Measurements from ENCODE around the gene ENOX2. TPM values are rescaled to one million over a fixed set of nuclear protein-coding genes. Genes with fewer than 3 reads are reported as not detected.

The ENOX2 gene
- total RNA-seq, 3 donors from 2014 or later = 10.9 to 14.9 (median 13.0) TPM

GRCh38 chrX:130604882-130605281 is 298.1 kb downstream of the ENOX2 start:
- peaks cover 4% of the 10 kb centered on the region for H3K27me3 Mint-ChIP-seq (ENCODE audit: low read depth)
- H3K36me3 Mint-ChIP-seq (ENCODE audit: insufficient read depth) = no peaks in the 10 kb centered on the region
- no peaks in the 10 kb centered on the region for H3K9me3 Mint-ChIP-seq
- DNase-seq (no peak), ATAC-seq (no peak)
- H3K4me1 Mint-ChIP-seq (ENCODE audit: low read depth) = no peaks in the 10 kb centered on the region
- H3K4me3 Mint-ChIP-seq = no peak overlapping the region

GRCh38 chrX:130594453-130594916 is 308.5 kb downstream of the ENOX2 start:
- H3K36me3 Mint-ChIP-seq (ENCODE audit: insufficient read depth) = no peaks in the 10 kb centered on the region
- peaks cover 13% of the 10 kb centered on the region for H3K27me3 Mint-ChIP-seq (ENCODE audit: low read depth)
- ATAC-seq = no peak

GRCh38 chrX:130593911-130594310 is 309.1 kb downstream of the ENOX2 start:
- no peak for ATAC-seq
- no peaks in the 10 kb centered on the region for H3K36me3 Mint-ChIP-seq (ENCODE audit: insufficient read depth)
- no peaks in the 10 kb centered on the region for H3K4me1 Mint-ChIP-seq (ENCODE audit: low read depth)

More at GRCh38 chrX:130594453-130594916, 308.5 kb downstream of the ENOX2 start:
- Mint-ChIP-seq H3K4me1 (ENCODE audit: low read depth) (no peaks in the 10 kb centered on the region), H3K4me3 (no peak overlapping the region), H3K9me3 (no peaks in the 10 kb centered on the region)
- DNase-seq = no peak

GRCh38 chrX:130592204-130592603 is 310.8 kb downstream of the ENOX2 start:
- Mint-ChIP-seq H3K4me3 (no peak overlapping the region), H3K4me1 (ENCODE audit: low read depth) (no peaks in the 10 kb centered on the region), H3K27me3 (ENCODE audit: low read depth) (peaks cover 13% of the 10 kb centered on the region), H3K36me3 (ENCODE audit: insufficient read depth) (no peaks in the 10 kb centered on the region), H3K9me3 (no peaks in the 10 kb centered on the region)
- ATAC-seq (no peak), DNase-seq (no peak)

More at GRCh38 chrX:130593911-130594310, 309.1 kb downstream of the ENOX2 start:
- no peak overlapping the region for H3K4me3 Mint-ChIP-seq
- DNase-seq = no peak
- no peaks in the 10 kb centered on the region for H3K9me3 Mint-ChIP-seq
- peaks cover 13% of the 10 kb centered on the region for H3K27me3 Mint-ChIP-seq (ENCODE audit: low read depth)

- no peaks in the 10 kb centered on the region for H3K4me1 Mint-ChIP-seq (ENCODE audit: low read depth)
- H3K4me3 Mint-ChIP-seq = no peak overlapping the region
- no peak for DNase-seq
- ATAC-seq = no peak
- no peaks in the 10 kb centered on the region for H3K36me3 Mint-ChIP-seq (ENCODE audit: insufficient read depth)
- no peaks in the 10 kb centered on the region for H3K9me3 Mint-ChIP-seq
- peaks cover 2% of the 10 kb centered on the region for H3K27me3 Mint-ChIP-seq (ENCODE audit: low read depth)
Measured at GRCh38 chrX:130578906-130579305, 324.1 kb downstream of the ENOX2 start.

GRCh38 chrX:130577431-130577830 is 325.6 kb downstream of the ENOX2 start:
- H3K9me3 Mint-ChIP-seq = no peaks in the 10 kb centered on the region
- H3K4me1 Mint-ChIP-seq (ENCODE audit: low read depth) = no peaks in the 10 kb centered on the region
- no peak overlapping the region for H3K4me3 Mint-ChIP-seq
- DNase-seq (no peak), ATAC-seq (no peak)
- peaks cover 5% of the 10 kb centered on the region for H3K27me3 Mint-ChIP-seq (ENCODE audit: low read depth)
- no peaks in the 10 kb centered on the region for H3K36me3 Mint-ChIP-seq (ENCODE audit: insufficient read depth)

GRCh38 chrX:130575831-130576389 is 327.1 kb downstream of the ENOX2 start:
- DNase-seq = peak; percentile 5
- Mint-ChIP-seq H3K27me3 (ENCODE audit: low read depth) (peaks cover 5% of the 10 kb centered on the region), H3K9me3 (no peaks in the 10 kb centered on the region), H3K4me3 (no peak overlapping the region), H3K4me1 (ENCODE audit: low read depth) (no peaks in the 10 kb centered on the region), H3K36me3 (ENCODE audit: insufficient read depth) (no peaks in the 10 kb centered on the region)
- no peak for ATAC-seq

Other genes starting within 250 kb of the ENOX2 start
- not detected for gene ARHGAP36, start 155.1 kb upstream of the ENOX2 start, total RNA-seq

All from activated T-cell treated with anti-CD3 and anti-CD28 coated beads, Interleukin-2, amount 50 U/mL, for 4 hours (primary cell).